ENCODE results near the gene ZNF716.
"Not testable (repeated sequence)": the region's sequence is repeated elsewhere in the genome, so short reads cannot be mapped to it uniquely, and the experiment has no call there.

ZNF716 gene

GRCh38 chr7:57425969-57426628, 23.9 kb upstream of the ZNF716 start:
- DNase-seq (ENCODE audit: low read depth, low spot score) = no peak

- DNase-seq (ENCODE audit: low read depth, low spot score) = no peak
Measured at GRCh38 chr7:57426629-57427003, 23.4 kb upstream of the ZNF716 start.

GRCh38 chr7:57427146-57427545, 22.8 kb upstream of the ZNF716 start:
- DNase-seq (ENCODE audit: low read depth, low spot score) = no peak

GRCh38 chr7:57427594-57427993, 22.4 kb upstream of the ZNF716 start:
- no peak for DNase-seq (ENCODE audit: low read depth, low spot score)

- DNase-seq (ENCODE audit: low read depth, low spot score) = no peak
Measured at GRCh38 chr7:57432583-57432982, 17.4 kb upstream of the ZNF716 start.

- DNase-seq (ENCODE audit: low read depth, low spot score) = no peak
Measured at GRCh38 chr7:57437581-57437980, 12.4 kb upstream of the ZNF716 start.

- no peak for DNase-seq (ENCODE audit: low read depth, low spot score)
Measured at GRCh38 chr7:57438244-57438643, 11.7 kb upstream of the ZNF716 start.

- DNase-seq (ENCODE audit: low read depth, low spot score) = no peak
Measured at GRCh38 chr7:57443567-57443966, 6.4 kb upstream of the ZNF716 start.

- not testable (repeated sequence) for DNase-seq (ENCODE audit: low read depth, low spot score)
Measured at GRCh38 chr7:57469186-57469828, 19.3 kb downstream of the ZNF716 start.

- not testable (repeated sequence) for DNase-seq (ENCODE audit: low read depth, low spot score)
Measured at GRCh38 chr7:57480304-57480703, 30.3 kb downstream of the ZNF716 start.

- not testable (repeated sequence) for DNase-seq (ENCODE audit: low read depth, low spot score)
Measured at GRCh38 chr7:57485022-57485421, 35.0 kb downstream of the ZNF716 start.

GRCh38 chr7:57487957-57488356, 38.0 kb downstream of the ZNF716 start:
- no peak for DNase-seq (ENCODE audit: low read depth, low spot score)

- DNase-seq (ENCODE audit: low read depth, low spot score) = not testable (repeated sequence)
Measured at GRCh38 chr7:57495111-57495510, 45.1 kb downstream of the ZNF716 start.

- no peak for DNase-seq (ENCODE audit: low read depth, low spot score)
Measured at GRCh38 chr7:57496395-57496794, 46.4 kb downstream of the ZNF716 start.

- no peak for DNase-seq (ENCODE audit: low read depth, low spot score)
Measured at GRCh38 chr7:57505176-57505575, 55.2 kb downstream of the ZNF716 start.
